Tibial nerve (tissue), 4 donors: ENCODE measurements around the gene MMP8. TPM values are rescaled to one million over a fixed set of nuclear protein-coding genes. Genes with fewer than 3 reads are reported as not detected.

Experiments used
- DNase-seq, 2 donors: peaks; one replicate each; pipeline ENCODE4 v3.0.0-alpha.2; 2019; ENCODE audit warnings: low spot score in 2 of 2
- H3K27ac ChIP-seq, 4 donors: fragments of 200-600 bp; sonication (generic) in 3 of 4; one replicate each; pipeline ENCODE4 v1.5.1; 2017 to 2019; ENCODE audit warnings: mild to moderate bottlenecking in 1 of 4
- H3K27me3 ChIP-seq, 2 donors: fragments of 200-600 bp; sonication (generic) in 1 of 2; one replicate each; pipeline versions ENCODE4 v1.5.1 to v1.6.0; 2017 to 2019
- H3K36me3 ChIP-seq, 3 donors: fragments of 200-600 bp; sonication (generic); one replicate each; pipeline ENCODE4 v1.5.1; 2018 to 2019
- H3K4me1 ChIP-seq, 4 donors: fragments of 200-600 bp; sonication (generic) in 3 of 4; one replicate each; pipeline ENCODE4 v1.5.1; 2017 to 2019
- H3K4me3 ChIP-seq, 4 donors: fragments of 200-600 bp; sonication (generic) in 3 of 4; one replicate each; pipeline ENCODE4 v1.5.1; 2017 to 2019; ENCODE audit warnings: mild to moderate bottlenecking in 1 of 4, moderate library complexity in 1 of 4
- H3K9me3 ChIP-seq, 4 donors: fragments of 200-600 bp; sonication (generic) in 3 of 4; one replicate each; pipeline ENCODE4 v1.5.1; 2017 to 2019
- EP300 ChIP-seq, 2 donors: sonication (generic); formaldehyde crosslinking; IDR thresholded peaks; one replicate each; pipeline ENCODE4 v1.6.1; 2017; ENCODE audit warnings: antibody characterized with exemption in 2 of 2, mild to moderate bottlenecking in 1 of 2
- POLR2A ChIP-seq, 2 donors: fragments of 450-650 bp; IDR thresholded peaks; one replicate each; pipeline ENCODE4 v1.6.1; 2017; ENCODE audit warnings: antibody characterized with exemption in 2 of 2, mild to moderate bottlenecking in 2 of 2, moderate library complexity in 2 of 2
- WGBS, 2 donors: methylation state at CpG; one replicate each; pipeline ENCODE4 v1.1.5; 2018; 5-methylcytosine and 5-hydroxymethylcytosine counted together
- total RNA-seq, 4 donors: library from RNA; depleted of rRNA; stranded (reverse); fragments of >200 nt; gene quantifications; one replicate each; pipeline ENCODE4 v1.1.0, GENCODE V29; 2016
- TF ChIP-seq, protein P1 (sequence below), 5 experiments: fragments of 200-600 bp in 3 of 5; fragments of 450-650 bp in 2 of 5; sonication (generic) in 3 of 5; IDR thresholded peaks; one replicate each; pipeline ENCODE4 v1.5.1; 2016 to 2019; ENCODE audit warnings: antibody characterized with exemption in 5 of 5, mild to moderate bottlenecking in 3 of 5, moderate library complexity in 2 of 5

Gene MMP8
- total RNA-seq, 4 donors from 2014 or later = not detected

GRCh38 chr11:102716527-102716926 is 8.2 kb downstream of the MMP8 start:
- no peaks in the 10 kb centered on the region for H3K27me3 ChIP-seq
- H3K27ac ChIP-seq = no peak overlapping the region
- H3K9me3 ChIP-seq = no peaks in the 10 kb centered on the region
- H3K36me3 ChIP-seq = no peaks in the 10 kb centered on the region
- no peak for DNase-seq
- 87% methylated on average over 1 of the region's 1 CpG for WGBS, 2 donors
- H3K4me1 ChIP-seq = no peaks in the 10 kb centered on the region
- TF ChIP-seq EP300 (IDR thresholded peaks at IDR 0.05) = no peak
- TF ChIP-seq, protein P1, sequence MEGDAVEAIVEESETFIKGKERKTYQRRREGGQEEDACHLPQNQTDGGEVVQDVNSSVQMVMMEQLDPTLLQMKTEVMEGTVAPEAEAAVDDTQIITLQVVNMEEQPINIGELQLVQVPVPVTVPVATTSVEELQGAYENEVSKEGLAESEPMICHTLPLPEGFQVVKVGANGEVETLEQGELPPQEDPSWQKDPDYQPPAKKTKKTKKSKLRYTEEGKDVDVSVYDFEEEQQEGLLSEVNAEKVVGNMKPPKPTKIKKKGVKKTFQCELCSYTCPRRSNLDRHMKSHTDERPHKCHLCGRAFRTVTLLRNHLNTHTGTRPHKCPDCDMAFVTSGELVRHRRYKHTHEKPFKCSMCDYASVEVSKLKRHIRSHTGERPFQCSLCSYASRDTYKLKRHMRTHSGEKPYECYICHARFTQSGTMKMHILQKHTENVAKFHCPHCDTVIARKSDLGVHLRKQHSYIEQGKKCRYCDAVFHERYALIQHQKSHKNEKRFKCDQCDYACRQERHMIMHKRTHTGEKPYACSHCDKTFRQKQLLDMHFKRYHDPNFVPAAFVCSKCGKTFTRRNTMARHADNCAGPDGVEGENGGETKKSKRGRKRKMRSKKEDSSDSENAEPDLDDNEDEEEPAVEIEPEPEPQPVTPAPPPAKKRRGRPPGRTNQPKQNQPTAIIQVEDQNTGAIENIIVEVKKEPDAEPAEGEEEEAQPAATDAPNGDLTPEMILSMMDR (IDR thresholded peaks at IDR 0.05) = no peak
- TF ChIP-seq POLR2A (IDR thresholded peaks at IDR 0.05) = no peak
- H3K4me3 ChIP-seq = no peak overlapping the region

DNA sequence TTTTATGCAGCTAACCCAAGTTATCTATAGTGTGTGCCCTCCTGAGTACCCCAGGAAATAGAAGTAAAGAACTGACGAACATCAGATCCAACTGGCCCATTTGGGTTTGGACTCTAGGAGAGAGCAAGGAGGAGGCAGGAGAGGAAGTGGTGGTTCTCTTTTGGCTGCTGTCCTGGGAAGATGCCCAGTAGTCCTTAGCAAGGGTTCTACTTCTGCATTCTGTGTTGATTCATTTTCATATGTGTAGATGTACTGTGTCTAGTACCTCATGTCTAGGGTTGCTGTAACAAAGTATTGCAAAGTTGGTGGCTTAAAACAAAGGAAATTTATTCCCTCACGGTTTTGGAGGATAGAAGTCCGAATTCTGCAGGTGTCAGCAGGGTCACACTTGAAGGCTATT is 12.6 kb downstream of the MMP8 start:
- H3K27ac ChIP-seq = no peak overlapping the region
- DNase-seq = no peak
- no peaks in the 10 kb centered on the region for H3K27me3 ChIP-seq
- WGBS, 2 donors = 70 to 74% methylated on average over 3 of the region's 3 CpGs
- H3K36me3 ChIP-seq = no peaks in the 10 kb centered on the region
- H3K4me1 ChIP-seq = no peaks in the 10 kb centered on the region
- H3K4me3 ChIP-seq = no peak overlapping the region
- TF ChIP-seq EP300 (IDR thresholded peaks at IDR 0.05) = no peak
- no peaks in the 10 kb centered on the region for H3K9me3 ChIP-seq

DNA sequence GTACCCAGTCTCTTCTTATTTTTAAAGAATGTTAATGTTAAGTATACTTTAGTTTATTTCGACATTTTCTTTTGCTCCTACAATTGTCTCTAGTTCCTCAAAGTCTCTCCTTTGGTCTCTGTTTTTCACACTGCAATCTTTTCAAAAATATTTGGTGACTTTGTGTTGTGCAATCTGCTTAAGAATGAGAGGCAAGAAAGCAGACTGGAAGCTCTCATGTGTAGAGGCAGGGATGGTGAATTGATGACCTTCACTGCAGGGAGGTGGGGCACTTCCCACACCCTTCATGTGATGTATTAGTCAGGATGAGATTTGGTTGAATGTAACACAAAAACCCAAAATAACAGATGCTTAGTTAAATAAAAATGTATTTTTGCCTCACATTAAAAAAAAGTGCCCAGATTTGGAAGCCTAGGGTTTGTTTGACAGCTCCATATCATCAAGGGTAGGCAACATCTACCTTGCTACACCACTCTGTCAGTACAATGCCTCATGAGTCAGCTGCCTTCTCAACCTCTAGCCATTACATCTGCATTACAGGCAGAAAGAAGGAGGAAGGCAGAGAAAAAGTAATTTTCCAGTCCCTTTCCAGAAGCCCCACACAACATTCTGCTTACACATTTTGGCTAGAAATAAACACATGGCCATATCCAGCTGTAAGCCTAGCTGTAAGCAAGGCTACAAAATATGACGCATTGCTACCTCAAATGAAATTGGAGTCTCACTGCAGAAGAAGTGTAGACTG is 15.4 kb downstream of the MMP8 start:
- TF ChIP-seq POLR2A (IDR thresholded peaks at IDR 0.05) = no peak
- TF ChIP-seq, protein P1 (IDR thresholded peaks at IDR 0.05) = no peak
- no peak for TF ChIP-seq EP300 (IDR thresholded peaks at IDR 0.05)
- Histone ChIP-seq H3K4me3 (no peak overlapping the region), H3K4me1 (peaks cover 0 to 7% (median 2%) of the 10 kb centered on the region in 4 donors), H3K36me3 (no peaks in the 10 kb centered on the region), H3K27me3 (no peaks in the 10 kb centered on the region), H3K9me3 (no peaks in the 10 kb centered on the region), H3K27ac (no peak overlapping the region)
- DNase-seq = no peak
- WGBS, 2 donors = 87 to 91% methylated on average over 2 of the region's 2 CpGs

GRCh38 chr11:102708654-102709053 is 16.1 kb downstream of the MMP8 start:
- Histone ChIP-seq H3K4me3 (no peak overlapping the region), H3K27ac (no peak overlapping the region), H3K36me3 (no peaks in the 10 kb centered on the region), H3K9me3 (no peaks in the 10 kb centered on the region), H3K4me1 (peaks cover 0 to 7% (median 2%) of the 10 kb centered on the region in 4 donors), H3K27me3 (no peaks in the 10 kb centered on the region)
- DNase-seq = no peak
- TF ChIP-seq, protein P1 (IDR thresholded peaks at IDR 0.05) = no peak
- TF ChIP-seq POLR2A (IDR thresholded peaks at IDR 0.05) (no peak), EP300 (IDR thresholded peaks at IDR 0.05) (no peak)
- 64 to 91% methylated on average over 4 of the region's 4 CpGs for WGBS, 2 donors

GRCh38 chr11:102705626-102706025 is 19.1 kb downstream of the MMP8 start, which contains the start of gene MMP27:
Gene MMP27, minus strand, starts transcription at chr11:102705769. Its CDS starts 55 bp downstream, at chr11:102705714.
- no peak within 1 kb of the TSS for H3K27ac ChIP-seq
- no peaks in the 10 kb centered on the region for H3K27me3 ChIP-seq
- peaks cover 0 to 7% (median 2%) of the 10 kb centered on the region in 4 donors for H3K4me1 ChIP-seq
- WGBS, 2 donors = 62 to 66% methylated on average over 5 of the region's 5 CpGs
- no peak within 1 kb of the TSS for H3K4me3 ChIP-seq
- H3K9me3 ChIP-seq = no peaks in the 10 kb centered on the region
- DNase-seq = no peak
- H3K36me3 ChIP-seq = no peaks in the 10 kb centered on the region
- TF ChIP-seq POLR2A (IDR thresholded peaks at IDR 0.05) = no peak
- TF ChIP-seq, protein P1 (IDR thresholded peaks at IDR 0.05) = no peak
- TF ChIP-seq EP300 (IDR thresholded peaks at IDR 0.05) = no peak
